Esophagus muscularis mucosa (tissue), 4 donors: ENCODE data around the gene NAGK. TPM values are rescaled to one million over a fixed set of nuclear protein-coding genes. Genes with fewer than 3 reads are reported as not detected.
"Not testable (repeated sequence)": the region's sequence is repeated elsewhere in the genome, so short reads cannot be mapped to it uniquely, and the experiment has no call there.

Experiments
- DNase-seq: peaks from one replicate; pipeline ENCODE4 v3.0.0-alpha.2; 2017; ENCODE audit errors: extremely low spot score
- H3K27ac ChIP-seq, 4 donors: fragments of 200-600 bp; sonication (generic); replicated peaks in 1 of 4; 1 replicate in 3 of 4; 2 replicates in 1 of 4; pipeline ENCODE4 v1.5.1; 2016 to 2019; ENCODE audit warnings: mild to moderate bottlenecking in 1 of 4
- H3K27me3 ChIP-seq, 4 donors: fragments of 200-600 bp; sonication (generic); one replicate each; pipeline versions ENCODE4 v1.5.1 to v1.6.0; 2016 to 2019
- H3K36me3 ChIP-seq, 4 donors: fragments of 200-600 bp; sonication (generic); one replicate each; pipeline ENCODE4 v1.5.1; 2016 to 2019
- H3K4me1 ChIP-seq, 4 donors: fragments of 200-600 bp; sonication (generic); one replicate each; pipeline ENCODE4 v1.5.1; 2016 to 2019
- H3K4me3 ChIP-seq, 4 donors: fragments of 200-600 bp; sonication (generic); 1 replicate in 2 of 4; 2 replicates in 2 of 4; pipeline ENCODE4 v1.5.1; 2016 to 2019; ENCODE audit warnings: mild to moderate bottlenecking in 4 of 4, moderate library complexity in 1 of 4
- H3K9me3 ChIP-seq, 4 donors: fragments of 200-600 bp; sonication (generic); 1 replicate in 3 of 4; 2 replicates in 1 of 4; pipeline ENCODE4 v1.5.1; 2016 to 2019
- CTCF ChIP-seq, 3 experiments: fragments of 200-600 bp in 2 of 3; fragments of 450-650 bp in 1 of 3; sonication (generic) in 2 of 3; IDR thresholded peaks; one replicate each; pipeline ENCODE4 v1.5.1; 2017 to 2019; ENCODE audit warnings: antibody characterized with exemption in 3 of 3, mild to moderate bottlenecking in 2 of 3, moderate library complexity in 1 of 3
- EP300 ChIP-seq: sonication (generic); formaldehyde crosslinking; IDR thresholded peaks from one replicate; pipeline ENCODE4 v1.6.1; 2017; ENCODE audit warnings: antibody characterized with exemption
- POLR2A ChIP-seq: fragments of 450-650 bp; IDR thresholded peaks from one replicate; pipeline ENCODE4 v1.6.1; 2017; ENCODE audit warnings: antibody characterized with exemption, moderate library complexity, mild to moderate bottlenecking, low read depth
- POLR2AphosphoS5 ChIP-seq, 2 donors: sonication (generic); formaldehyde crosslinking; IDR thresholded peaks; one replicate each; pipeline ENCODE4 v1.6.1; 2017; ENCODE audit warnings: antibody characterized with exemption in 2 of 2
- WGBS: methylation state at CpG from one replicate; pipeline ENCODE4 v1.1.5; 2018; 5-methylcytosine and 5-hydroxymethylcytosine counted together
- intact Hi-C: fragments of 100-400 bp; cut with DNase I; formaldehyde crosslinking; loops from one replicate; pipeline ENCODE4 v1.15.1; 2023
- total RNA-seq, 4 donors: library from RNA; depleted of rRNA; stranded (reverse); fragments of >200 nt; gene quantifications; one replicate each; pipeline versions ENCODE4 v1.1.0 to v1.2.1, GENCODE V29; 2016

The NAGK gene
- total RNA-seq = 10 to 100 TPM; 49.0 to 81.4 (median 65.2) TPM

GRCh38 chr2:71068218-71069035, at the start of gene NAGK:
Gene NAGK (plus strand): TSS chr2:71068648. CDS start chr2:71068684, 36 bp downstream.
- peak; percentile 99 for DNase-seq
- TF ChIP-seq EP300 = no peak
- peak; percentile 100 for TF ChIP-seq POLR2AphosphoS5 (IDR thresholded peaks at IDR 0.05)
- peak; percentile 100 for TF ChIP-seq POLR2A
- TF ChIP-seq CTCF (IDR thresholded peaks at IDR 0.05) = peak in 1 of 3 experiments; percentile 4
- H3K4me1 ChIP-seq = peaks cover 32 to 46% (median 40%) of the 10 kb centered on the region in 4 donors
- H3K9me3 ChIP-seq = no peaks in the 10 kb centered on the region
- H3K27ac ChIP-seq = peak within 1 kb of the TSS; percentile 92 to 95 (median 94)
- under 1% methylated on average over 51 of the region's 66 CpGs for WGBS
- H3K4me3 ChIP-seq = peak within 1 kb of the TSS; percentile 82 to 96 (median 85)
- peaks cover 1 to 12% (median 7%) of the 10 kb centered on the region in 4 donors for H3K36me3 ChIP-seq
- no peaks in the 10 kb centered on the region for H3K27me3 ChIP-seq
- intact Hi-C loops = no loop called here

- H3K27me3 ChIP-seq, intact Hi-C loops, H3K4me1 ChIP-seq, H3K27ac ChIP-seq, DNase-seq, H3K9me3 ChIP-seq, H3K4me3 ChIP-seq, H3K36me3 ChIP-seq: not testable (repeated sequence)
- 94% methylated on average over 6 of the region's 6 CpGs for WGBS
Observed at GRCh38 chr2:71019989-71020388, 48.5 kb upstream of the NAGK start.

DNA sequence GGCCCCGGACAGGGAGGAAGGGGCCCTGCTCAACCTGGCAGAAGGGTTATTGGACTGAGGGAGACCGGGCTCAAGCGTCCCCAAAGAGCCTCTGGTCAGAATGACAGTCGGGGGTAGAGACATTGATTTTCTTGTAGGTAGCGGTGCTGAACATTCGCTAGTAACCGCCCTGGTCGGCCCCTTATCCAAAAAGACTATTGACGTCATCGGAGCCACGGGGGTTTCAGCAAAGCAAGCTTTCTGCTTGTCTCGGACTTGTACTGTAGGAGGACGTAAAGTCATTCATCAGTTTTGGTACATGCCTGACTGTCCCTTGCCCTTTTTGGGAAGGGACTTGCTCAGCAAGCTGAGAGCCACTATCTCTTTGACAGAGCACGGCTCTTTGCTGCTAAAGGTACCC, 47.1 kb upstream of the NAGK start:
- 78% methylated on average over 14 of the region's 14 CpGs for WGBS

GRCh38 chr2:71023553-71024243, 44.8 kb upstream of the NAGK start:
- H3K36me3 ChIP-seq, DNase-seq, H3K9me3 ChIP-seq, H3K4me1 ChIP-seq, intact Hi-C loops, H3K4me3 ChIP-seq, H3K27ac ChIP-seq, H3K27me3 ChIP-seq: not testable (repeated sequence)
- TF ChIP-seq CTCF (IDR thresholded peaks at IDR 0.05) = peak in 1 of 3 experiments; percentile 4
- 78% methylated on average over 15 of the region's 15 CpGs for WGBS

More for the DNA sequence above, 47.1 kb upstream of the NAGK start:
- H3K27me3 ChIP-seq, H3K9me3 ChIP-seq, H3K4me1 ChIP-seq, DNase-seq, H3K36me3 ChIP-seq, H3K27ac ChIP-seq, intact Hi-C loops, H3K4me3 ChIP-seq: not testable (repeated sequence)

- 87% methylated on average over 8 of the region's 8 CpGs for WGBS
- intact Hi-C loops, H3K9me3 ChIP-seq, H3K27ac ChIP-seq, H3K27me3 ChIP-seq, DNase-seq, H3K36me3 ChIP-seq, H3K4me1 ChIP-seq, H3K4me3 ChIP-seq: not testable (repeated sequence)
Observed at GRCh38 chr2:71036296-71036695, 32.2 kb upstream of the NAGK start.

DNA sequence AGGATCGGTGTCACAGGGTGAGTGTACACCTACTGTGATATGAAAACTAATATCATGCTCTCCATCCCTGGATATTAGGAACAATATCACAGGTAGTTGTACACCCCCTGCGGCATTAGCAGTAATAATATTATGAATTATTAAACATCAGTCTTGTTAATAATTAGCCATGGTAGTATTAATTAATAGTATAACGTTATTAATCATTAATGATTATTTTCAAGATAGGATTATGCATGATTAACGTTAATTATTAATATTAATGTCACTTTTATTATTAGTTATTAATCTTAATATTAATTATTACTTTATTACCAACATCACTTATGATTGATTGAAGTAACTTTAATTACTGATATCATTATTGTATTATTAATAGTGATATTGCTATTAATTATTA, 26.2 kb upstream of the NAGK start:
- H3K4me1 ChIP-seq = no peaks in the 10 kb centered on the region
- TF ChIP-seq CTCF (IDR thresholded peaks at IDR 0.05) (no peak), POLR2A (no peak), EP300 (no peak), POLR2AphosphoS5 (IDR thresholded peaks at IDR 0.05) (no peak)
- H3K9me3 ChIP-seq = no peaks in the 10 kb centered on the region
- no peak overlapping the region for H3K4me3 ChIP-seq
- no peak for DNase-seq
- H3K36me3 ChIP-seq = no peaks in the 10 kb centered on the region
- H3K27me3 ChIP-seq = peaks cover 0 to 36% (median 0%) of the 10 kb centered on the region in 4 donors
- intact Hi-C loops = no loop called here
- no peak overlapping the region for H3K27ac ChIP-seq
- 76% methylated on average over 4 of the region's 4 CpGs for WGBS
